H1 (cell line): ENCODE measurements around the gene SLC19A1. TPM values are rescaled to one million over a fixed set of nuclear protein-coding genes. Genes with fewer than 3 reads are reported as not detected.

Source experiments
- EZH2 ChIP-seq: fragments of 200-600 bp; sonication (generic); IDR thresholded peaks from 2 replicates; pipeline ENCODE4 v1.7.1; 2012; ENCODE audit warnings: low read depth, mild to moderate bottlenecking, moderate library complexity, low read length, inconsistent platforms; ENCODE audit not compliant: severe bottlenecking
- PHF8 ChIP-seq: fragments of 200-600 bp; sonication (generic); conservative IDR thresholded peaks from 2 replicates; pipeline ENCODE4 v1.7.1; 2012; ENCODE audit warnings: low read depth, mild to moderate bottlenecking, inconsistent platforms, low read length, moderate library complexity
- TAF1 ChIP-seq: IDR thresholded peaks from 2 replicates; pipeline ENCODE4 v1.6.1; 2011; ENCODE audit warnings: mild to moderate bottlenecking, low read depth, low read length
- TBP ChIP-seq: IDR thresholded peaks from 2 replicates; pipeline ENCODE4 v1.6.1; 2011; ENCODE audit warnings: low read depth, low read length, improper control_type of control experiment
- TCF12 ChIP-seq: IDR thresholded peaks from 2 replicates; pipeline ENCODE4 v1.6.1; 2011; ENCODE audit warnings: low read depth, mild to moderate bottlenecking, low read length
- polyA plus RNA-seq, 7 experiments: library from polyadenylated mRNA; depleted of rRNA in 3 of 7; stranded (reverse) in 5 of 7; unstranded in 2 of 7; fragments of >200 nt in 5 of 7; fragments of 200-250 nt in 2 of 7; gene quantifications; 1 replicate in 5 of 7; 2 replicates in 1 of 7; 4 replicates in 1 of 7; pipeline versions ENCODE4 v1.2.1 to v1.2.3, GENCODE V29; 2011 to 2013; ENCODE audit warnings: missing spikeins in 2 of 7, mixed read lengths in 2 of 7
- total RNA-seq: library from RNA; stranded (reverse); fragmentation: NEBNext Ultra II Directional; extraction: Animal tissue kit (Norgen Biotek cat#: 25700); gene quantifications from 2 replicates; pipeline ENCODE4 v1.2.1, GENCODE V29; 2021
- TF ChIP-seq, protein P1 (sequence below): fragments of 300-600 bp; sonication (generic); IDR thresholded peaks from 2 replicates; pipeline ENCODE4 v1.7.1; 2012; ENCODE audit warnings: low read length, moderate library complexity, mild to moderate bottlenecking, inconsistent platforms; ENCODE audit not compliant: insufficient replicate concordance
- TF ChIP-seq, protein P2 (sequence below): IDR thresholded peaks from 2 replicates; pipeline ENCODE4 v1.6.1; 2012; ENCODE audit warnings: inconsistent platforms

SLC19A1 gene
- total and polyA plus RNA-seq, 2 of the 8 experiments (the other 6 are each of a cell fraction or from before 2014, with no cell fraction given), result 31.6 to 43.8 TPM

DNA sequence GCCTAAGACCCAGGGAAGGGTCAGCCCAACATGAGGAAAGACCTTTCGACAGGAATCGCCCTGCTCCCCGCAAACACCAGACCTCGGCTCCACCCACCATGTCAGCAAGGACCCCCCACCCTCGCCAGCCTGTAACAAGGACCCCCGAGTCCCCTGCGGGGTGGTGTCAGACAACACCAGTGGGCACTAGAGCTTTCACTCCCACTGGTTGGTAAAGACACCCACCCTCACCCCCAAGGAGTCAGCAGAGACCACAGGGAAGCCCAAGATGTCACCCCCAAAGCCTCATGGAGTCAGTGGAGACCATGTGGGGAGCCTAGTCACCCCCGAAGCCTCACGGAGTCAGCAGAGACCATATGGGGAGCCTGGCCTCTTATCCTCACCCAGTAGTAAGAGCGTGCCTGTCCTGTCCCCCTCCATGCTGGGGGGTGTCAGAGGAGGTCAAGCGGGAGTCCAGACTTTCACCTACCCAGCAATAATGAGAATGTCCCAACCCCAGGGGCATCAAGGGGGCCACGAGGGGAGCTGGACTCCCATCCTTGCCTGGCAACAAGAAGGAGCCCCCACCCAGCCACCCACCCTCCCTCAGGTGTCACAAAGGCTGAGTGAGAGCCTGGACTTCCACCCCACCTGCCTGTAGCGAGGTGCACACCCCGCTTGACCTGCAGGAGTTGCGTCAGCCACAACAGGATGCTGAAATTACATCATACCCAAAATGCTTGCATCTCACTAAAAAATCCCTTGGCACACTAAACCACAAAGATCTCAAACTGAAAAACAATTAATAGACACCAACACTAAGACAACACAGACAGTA lies 24.8 kb downstream of the SLC19A1 start (continued):
- TF ChIP-seq, protein P1, sequence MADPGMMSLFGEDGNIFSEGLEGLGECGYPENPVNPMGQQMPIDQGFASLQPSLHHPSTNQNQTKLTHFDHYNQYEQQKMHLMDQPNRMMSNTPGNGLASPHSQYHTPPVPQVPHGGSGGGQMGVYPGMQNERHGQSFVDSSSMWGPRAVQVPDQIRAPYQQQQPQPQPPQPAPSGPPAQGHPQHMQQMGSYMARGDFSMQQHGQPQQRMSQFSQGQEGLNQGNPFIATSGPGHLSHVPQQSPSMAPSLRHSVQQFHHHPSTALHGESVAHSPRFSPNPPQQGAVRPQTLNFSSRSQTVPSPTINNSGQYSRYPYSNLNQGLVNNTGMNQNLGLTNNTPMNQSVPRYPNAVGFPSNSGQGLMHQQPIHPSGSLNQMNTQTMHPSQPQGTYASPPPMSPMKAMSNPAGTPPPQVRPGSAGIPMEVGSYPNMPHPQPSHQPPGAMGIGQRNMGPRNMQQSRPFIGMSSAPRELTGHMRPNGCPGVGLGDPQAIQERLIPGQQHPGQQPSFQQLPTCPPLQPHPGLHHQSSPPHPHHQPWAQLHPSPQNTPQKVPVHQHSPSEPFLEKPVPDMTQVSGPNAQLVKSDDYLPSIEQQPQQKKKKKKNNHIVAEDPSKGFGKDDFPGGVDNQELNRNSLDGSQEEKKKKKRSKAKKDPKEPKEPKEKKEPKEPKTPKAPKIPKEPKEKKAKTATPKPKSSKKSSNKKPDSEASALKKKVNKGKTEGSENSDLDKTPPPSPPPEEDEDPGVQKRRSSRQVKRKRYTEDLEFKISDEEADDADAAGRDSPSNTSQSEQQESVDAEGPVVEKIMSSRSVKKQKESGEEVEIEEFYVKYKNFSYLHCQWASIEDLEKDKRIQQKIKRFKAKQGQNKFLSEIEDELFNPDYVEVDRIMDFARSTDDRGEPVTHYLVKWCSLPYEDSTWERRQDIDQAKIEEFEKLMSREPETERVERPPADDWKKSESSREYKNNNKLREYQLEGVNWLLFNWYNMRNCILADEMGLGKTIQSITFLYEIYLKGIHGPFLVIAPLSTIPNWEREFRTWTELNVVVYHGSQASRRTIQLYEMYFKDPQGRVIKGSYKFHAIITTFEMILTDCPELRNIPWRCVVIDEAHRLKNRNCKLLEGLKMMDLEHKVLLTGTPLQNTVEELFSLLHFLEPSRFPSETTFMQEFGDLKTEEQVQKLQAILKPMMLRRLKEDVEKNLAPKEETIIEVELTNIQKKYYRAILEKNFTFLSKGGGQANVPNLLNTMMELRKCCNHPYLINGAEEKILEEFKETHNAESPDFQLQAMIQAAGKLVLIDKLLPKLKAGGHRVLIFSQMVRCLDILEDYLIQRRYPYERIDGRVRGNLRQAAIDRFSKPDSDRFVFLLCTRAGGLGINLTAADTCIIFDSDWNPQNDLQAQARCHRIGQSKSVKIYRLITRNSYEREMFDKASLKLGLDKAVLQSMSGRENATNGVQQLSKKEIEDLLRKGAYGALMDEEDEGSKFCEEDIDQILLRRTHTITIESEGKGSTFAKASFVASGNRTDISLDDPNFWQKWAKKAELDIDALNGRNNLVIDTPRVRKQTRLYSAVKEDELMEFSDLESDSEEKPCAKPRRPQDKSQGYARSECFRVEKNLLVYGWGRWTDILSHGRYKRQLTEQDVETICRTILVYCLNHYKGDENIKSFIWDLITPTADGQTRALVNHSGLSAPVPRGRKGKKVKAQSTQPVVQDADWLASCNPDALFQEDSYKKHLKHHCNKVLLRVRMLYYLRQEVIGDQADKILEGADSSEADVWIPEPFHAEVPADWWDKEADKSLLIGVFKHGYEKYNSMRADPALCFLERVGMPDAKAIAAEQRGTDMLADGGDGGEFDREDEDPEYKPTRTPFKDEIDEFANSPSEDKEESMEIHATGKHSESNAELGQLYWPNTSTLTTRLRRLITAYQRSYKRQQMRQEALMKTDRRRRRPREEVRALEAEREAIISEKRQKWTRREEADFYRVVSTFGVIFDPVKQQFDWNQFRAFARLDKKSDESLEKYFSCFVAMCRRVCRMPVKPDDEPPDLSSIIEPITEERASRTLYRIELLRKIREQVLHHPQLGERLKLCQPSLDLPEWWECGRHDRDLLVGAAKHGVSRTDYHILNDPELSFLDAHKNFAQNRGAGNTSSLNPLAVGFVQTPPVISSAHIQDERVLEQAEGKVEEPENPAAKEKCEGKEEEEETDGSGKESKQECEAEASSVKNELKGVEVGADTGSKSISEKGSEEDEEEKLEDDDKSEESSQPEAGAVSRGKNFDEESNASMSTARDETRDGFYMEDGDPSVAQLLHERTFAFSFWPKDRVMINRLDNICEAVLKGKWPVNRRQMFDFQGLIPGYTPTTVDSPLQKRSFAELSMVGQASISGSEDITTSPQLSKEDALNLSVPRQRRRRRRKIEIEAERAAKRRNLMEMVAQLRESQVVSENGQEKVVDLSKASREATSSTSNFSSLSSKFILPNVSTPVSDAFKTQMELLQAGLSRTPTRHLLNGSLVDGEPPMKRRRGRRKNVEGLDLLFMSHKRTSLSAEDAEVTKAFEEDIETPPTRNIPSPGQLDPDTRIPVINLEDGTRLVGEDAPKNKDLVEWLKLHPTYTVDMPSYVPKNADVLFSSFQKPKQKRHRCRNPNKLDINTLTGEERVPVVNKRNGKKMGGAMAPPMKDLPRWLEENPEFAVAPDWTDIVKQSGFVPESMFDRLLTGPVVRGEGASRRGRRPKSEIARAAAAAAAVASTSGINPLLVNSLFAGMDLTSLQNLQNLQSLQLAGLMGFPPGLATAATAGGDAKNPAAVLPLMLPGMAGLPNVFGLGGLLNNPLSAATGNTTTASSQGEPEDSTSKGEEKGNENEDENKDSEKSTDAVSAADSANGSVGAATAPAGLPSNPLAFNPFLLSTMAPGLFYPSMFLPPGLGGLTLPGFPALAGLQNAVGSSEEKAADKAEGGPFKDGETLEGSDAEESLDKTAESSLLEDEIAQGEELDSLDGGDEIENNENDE, result no peak
- TF ChIP-seq TCF12 (no peak), EZH2 (no peak), PHF8 (no peak), TBP (no peak), TAF1 (no peak)
- TF ChIP-seq, protein P2, sequence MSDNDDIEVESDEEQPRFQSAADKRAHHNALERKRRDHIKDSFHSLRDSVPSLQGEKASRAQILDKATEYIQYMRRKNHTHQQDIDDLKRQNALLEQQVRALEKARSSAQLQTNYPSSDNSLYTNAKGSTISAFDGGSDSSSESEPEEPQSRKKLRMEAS, result no peak
